ENCODE data around the gene KPNB1.

DNA sequence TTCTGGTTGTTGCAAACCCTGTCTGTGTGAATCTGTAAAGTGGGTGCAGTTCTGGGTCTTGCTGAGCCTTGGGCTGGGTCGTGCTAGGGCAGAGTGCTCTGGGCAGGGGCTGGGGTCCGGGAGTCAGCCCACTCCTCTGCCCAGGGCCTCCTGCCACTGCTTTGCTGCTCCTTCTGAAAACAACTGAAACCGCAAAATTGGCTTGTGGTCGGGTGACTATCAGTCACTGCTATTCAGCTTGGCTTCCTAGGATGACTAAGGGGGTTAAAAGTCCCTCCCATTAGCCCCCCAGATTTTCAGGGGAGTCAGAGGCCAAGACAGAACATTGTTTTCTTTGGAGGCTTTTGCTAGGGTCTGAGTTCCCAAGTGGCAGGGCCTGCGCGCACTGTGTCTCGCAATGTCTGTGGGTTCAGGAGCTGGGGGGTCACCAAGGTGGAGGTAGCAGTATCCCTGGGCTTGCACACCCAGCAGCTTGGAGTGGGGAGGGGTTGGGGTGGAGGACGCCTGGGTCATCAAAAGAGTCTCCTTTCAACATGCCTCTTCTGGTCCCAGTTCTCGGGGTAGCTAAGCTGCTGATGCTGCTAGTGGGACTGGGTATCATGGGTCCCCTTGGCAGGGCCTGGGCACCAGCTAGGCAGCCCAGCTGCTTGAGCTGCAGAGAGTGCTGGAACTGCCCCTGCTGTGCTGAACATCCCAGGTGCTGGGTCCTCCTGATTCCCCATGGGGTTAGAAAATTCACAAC lies 69.9 kb downstream of the KPNB1 start:
- TF ChIP-seq, protein P1, sequence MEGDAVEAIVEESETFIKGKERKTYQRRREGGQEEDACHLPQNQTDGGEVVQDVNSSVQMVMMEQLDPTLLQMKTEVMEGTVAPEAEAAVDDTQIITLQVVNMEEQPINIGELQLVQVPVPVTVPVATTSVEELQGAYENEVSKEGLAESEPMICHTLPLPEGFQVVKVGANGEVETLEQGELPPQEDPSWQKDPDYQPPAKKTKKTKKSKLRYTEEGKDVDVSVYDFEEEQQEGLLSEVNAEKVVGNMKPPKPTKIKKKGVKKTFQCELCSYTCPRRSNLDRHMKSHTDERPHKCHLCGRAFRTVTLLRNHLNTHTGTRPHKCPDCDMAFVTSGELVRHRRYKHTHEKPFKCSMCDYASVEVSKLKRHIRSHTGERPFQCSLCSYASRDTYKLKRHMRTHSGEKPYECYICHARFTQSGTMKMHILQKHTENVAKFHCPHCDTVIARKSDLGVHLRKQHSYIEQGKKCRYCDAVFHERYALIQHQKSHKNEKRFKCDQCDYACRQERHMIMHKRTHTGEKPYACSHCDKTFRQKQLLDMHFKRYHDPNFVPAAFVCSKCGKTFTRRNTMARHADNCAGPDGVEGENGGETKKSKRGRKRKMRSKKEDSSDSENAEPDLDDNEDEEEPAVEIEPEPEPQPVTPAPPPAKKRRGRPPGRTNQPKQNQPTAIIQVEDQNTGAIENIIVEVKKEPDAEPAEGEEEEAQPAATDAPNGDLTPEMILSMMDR (IDR thresholded peaks at IDR 0.05; ENCODE audit: insufficient read depth, low read length, poor library complexity, severe bottlenecking) = no peak
- no peak for TF ChIP-seq EZH2phosphoT487 (conservative IDR thresholded peaks at IDR 0.05; ENCODE audit: low read length)

All from SU-DHL-6 (cell line).